HG03460 (cell line): ENCODE results near the gene NOVA2.

Source experiments
- ATAC-seq: cut with Tn5 transposase; IDR thresholded peaks from one replicate; pipeline ENCODE4 v1.9.1; 2021; ENCODE audit not compliant: unreplicated experiment

Gene NOVA2

GRCh38 chr19:45962021-45962420, 11.6 kb downstream of the NOVA2 start:
- no peak for ATAC-seq

- no peak for ATAC-seq
Measured at GRCh38 chr19:45960595-45961235, 12.9 kb downstream of the NOVA2 start.

DNA sequence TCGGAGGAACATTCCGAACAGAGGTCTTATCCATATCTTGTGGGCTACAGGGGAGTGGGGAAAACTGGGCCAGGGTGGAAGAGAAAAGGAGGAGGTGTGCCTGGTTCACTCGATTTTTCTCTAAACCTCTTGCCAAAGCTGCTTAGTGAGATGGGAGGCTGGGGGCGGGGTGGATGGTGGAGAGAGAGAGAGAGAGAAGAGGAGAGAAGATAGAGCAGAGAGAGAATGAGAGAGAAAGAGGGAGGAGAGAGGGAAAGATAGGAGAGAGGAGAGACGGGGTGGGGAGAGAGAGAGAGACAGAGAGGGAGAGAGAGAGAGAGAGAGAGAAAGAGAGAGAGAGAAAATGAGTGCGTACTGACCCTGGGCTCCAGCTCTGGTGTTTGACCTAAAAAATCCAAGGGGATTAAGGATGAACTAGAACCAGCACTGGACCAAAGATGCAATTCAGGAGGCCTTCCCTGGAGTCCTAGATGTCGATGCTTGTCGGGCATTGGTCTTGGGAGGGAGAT, 14.1 kb downstream of the NOVA2 start:
- no peak for ATAC-seq

DNA sequence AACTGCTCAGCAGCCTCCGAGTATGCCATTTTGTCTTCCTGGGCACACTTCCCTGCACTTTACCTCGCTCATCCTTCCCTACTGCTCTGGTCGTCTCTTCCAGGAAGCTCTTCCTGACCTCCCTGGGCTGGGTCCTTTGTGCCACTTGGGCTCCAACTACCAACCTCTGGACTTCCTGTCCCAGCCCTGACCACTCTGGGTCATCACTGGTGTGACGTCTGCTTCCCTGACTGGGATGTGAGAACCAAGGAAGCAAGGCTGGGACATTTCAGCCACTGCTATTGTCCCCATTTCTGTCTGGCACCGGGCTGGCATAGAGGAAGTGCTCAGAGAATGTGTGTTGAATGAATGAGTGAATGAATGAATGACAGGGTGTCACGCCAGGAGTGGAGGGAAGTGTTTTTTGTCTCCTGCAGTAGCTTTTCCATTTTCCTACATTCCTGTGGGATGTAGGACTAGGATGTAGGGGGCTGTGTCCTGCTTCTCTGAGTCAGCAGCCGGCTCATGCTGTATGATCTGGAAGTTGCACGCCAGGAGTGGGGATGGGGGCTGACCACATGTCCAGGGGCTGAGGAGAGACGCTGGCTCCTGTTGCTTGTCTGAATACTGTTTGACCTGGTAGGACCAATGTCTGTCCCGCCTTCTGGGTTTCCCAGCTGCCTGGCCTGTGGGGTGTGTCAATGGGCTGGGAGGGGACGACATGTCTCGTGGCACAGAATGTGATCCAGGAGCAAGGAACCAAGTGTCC, 14.7 kb downstream of the NOVA2 start:
- no peak for ATAC-seq

GRCh38 chr19:45958320-45958719, 15.3 kb downstream of the NOVA2 start:
- no peak for ATAC-seq

DNA sequence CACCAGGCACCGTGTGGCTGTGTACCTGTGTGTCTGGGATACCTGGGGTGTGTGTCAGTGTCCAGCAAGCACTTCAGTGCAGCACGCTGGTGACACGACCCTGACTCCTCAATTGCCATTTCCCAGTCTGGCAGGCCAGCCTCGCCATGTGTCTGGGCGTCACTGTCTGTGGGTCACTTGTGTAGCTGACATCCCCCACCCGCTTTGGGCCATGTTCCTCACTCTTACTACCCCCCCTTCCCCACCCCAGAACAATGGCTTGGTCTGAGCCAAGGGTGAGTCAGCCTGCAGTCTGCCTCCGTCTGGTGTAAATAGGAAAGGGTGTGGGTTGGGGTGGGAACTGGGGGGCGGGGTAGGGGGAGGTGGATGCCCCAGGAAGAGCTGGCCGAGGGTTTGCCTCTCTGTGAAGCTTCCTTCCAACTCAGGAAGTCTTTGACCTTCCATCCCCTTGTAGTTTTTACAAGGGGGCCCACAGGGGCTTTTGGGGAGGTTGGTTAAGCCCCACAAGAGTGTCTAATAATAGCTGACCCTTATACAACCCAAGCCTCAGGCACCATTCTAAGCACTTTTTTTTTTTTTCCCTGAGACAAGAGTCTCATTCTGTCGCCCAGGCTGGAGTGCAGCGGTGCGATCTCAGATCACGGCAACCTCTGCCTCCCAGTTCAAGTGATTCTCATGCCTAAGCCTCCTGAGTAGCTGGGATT, 17.6 kb downstream of the NOVA2 start:
- ATAC-seq = no peak

GRCh38 chr19:45954156-45954555, 19.5 kb downstream of the NOVA2 start:
- ATAC-seq = no peak

DNA sequence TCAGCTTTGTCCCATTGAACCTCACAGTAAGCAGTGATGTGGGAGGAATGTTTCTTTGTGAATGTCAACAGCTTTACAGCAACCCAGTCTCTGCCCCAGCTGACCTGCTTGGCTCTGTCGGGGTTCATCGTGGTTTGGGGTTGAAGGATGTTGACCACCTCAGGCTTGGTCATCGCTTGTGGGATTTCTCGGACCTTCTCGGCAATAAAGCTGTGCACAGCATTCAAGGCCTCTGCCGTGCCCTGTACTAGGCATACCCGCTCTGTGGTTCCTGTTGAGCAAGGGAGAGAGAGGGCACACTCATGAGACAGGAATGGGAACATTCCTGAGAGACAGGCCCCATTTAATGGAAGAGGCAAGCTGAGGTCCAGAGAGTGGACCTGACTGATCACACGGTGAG, 20.0 kb downstream of the NOVA2 start:
- no peak for ATAC-seq

- ATAC-seq = no peak
Measured at GRCh38 chr19:45952686-45953505, 20.8 kb downstream of the NOVA2 start.

DNA sequence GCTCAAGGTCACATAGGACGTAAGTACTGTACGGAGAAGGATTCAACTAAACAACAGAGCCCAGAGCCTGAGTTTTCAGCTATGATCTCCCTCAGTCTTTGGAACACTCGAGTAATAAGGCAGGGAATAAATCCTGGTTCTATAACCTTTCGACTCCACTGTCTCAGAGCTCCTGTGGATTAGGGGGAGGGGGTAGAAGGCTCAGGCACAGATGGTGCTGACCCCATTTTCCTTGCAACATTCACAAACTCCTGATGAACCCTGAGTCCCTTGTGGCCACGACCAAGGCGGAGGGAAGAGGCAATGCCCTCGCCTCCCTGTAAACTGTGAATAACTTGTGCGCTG, 21.4 kb downstream of the NOVA2 start:
- ATAC-seq = no peak

- ATAC-seq = no peak
Measured at GRCh38 chr19:45947926-45948325, 25.7 kb downstream of the NOVA2 start.

DNA sequence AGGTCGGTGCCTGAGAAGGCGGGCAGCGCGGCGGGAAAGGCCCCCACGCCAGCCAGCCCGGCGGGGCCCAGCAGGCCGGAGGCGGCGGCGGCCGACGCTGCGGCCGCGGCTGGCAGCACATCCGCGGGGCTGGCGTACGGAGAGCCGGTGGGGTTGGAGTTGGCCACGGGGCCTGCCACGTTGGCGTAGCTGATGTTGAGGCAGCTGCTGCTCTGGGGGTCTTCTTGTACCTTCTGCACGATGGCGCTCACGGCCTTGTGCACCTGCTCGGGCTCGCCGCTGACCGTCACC, 33.2 kb downstream of the NOVA2 start:
- no peak for ATAC-seq

DNA sequence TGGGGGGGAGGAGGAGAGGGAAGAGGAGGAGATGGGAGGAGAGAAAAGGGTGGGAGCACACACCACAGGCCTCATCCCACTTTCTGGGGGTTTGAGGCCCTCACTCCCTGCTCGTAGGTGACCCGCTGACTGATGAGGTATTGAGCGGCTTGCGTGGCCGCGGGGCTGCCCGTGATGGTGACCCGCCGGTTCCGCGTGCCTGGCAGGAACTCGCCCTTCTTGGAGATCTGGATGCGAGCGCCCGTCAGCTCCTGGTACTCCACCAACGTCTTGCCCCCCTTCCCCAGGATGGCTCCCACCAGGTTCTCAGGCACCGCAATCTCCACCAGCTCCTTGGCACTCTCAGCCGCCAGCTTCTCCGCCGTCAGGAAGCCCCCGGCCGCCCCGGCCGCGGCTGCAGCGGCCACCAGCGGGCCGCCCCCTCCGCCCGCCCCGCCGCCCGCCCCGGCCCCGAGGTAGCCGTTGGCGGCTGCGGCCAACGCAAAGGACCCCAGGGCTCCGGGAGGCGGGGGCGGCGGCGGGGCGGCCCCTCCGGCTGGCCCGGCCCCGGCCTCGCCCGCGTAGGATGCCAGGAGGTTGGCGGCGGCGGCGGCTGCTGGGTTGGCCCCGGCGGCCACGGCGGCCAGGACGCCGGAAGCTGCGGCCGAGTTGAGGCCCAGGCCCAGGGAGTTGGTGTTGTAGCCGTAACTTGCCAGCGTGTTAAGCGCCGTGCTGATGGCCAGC, 33.7 kb downstream of the NOVA2 start:
- no peak for ATAC-seq

GRCh38 chr19:45938733-45939319, 34.8 kb downstream of the NOVA2 start:
- no peak for ATAC-seq

- no peak for ATAC-seq
Measured at GRCh38 chr19:45935267-45935666, 38.4 kb downstream of the NOVA2 start.

DNA sequence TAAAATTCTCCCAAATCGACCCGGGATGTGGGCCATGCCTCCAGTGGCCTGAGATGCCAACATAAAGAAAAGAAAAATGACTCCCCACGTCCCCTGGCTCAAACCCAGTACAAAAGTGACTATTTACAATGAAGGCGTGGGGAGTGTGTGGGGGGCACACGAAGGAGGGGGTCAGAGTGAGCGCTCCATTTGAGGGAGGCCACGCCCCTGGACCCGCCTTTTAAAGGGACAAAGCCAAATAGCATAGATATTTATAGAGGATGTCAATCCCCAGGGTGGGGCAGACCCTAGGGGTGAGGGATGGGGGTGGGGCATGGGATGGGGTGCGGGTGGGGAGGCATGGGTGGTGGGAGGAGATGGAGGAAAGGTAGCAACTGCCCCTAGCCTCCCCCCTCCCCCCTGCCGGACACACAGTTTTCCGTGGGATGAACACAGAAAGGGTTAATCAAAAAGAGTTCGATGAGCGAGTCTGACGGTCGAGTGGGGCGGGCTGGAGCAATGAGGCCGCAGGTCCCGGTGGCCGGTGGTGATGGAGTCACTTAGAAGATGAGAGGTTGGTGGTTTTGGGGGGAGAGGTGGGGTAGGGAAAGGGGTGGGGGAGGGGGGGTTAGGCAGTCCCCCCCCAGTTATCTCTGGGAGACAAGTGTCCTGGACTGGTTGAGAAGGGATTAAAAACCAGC, 39.0 kb downstream of the NOVA2 start:
- ATAC-seq = no peak

DNA sequence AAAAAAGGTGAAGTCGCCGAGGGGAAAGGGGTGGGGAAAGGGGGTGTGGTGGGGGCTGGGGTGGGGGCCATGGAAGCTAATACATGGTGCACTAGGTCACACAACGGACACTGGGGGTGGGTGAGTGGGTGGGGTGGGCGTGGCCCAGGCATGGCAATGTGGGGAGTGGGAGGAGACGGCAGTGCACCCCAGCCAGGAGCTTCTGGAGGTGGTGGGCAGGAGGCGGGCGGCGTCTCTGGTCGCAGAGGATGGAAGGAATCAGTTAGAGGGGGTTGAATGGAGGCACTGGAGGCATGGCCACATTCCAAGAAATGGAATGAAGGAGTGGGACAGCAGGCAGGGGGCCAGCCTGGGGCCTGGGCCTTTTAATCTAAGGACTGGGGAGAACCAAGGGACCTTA, 39.9 kb downstream of the NOVA2 start:
- no peak for ATAC-seq

- no peak for ATAC-seq
Measured at GRCh38 chr19:45931055-45931454, 42.6 kb downstream of the NOVA2 start.

DNA sequence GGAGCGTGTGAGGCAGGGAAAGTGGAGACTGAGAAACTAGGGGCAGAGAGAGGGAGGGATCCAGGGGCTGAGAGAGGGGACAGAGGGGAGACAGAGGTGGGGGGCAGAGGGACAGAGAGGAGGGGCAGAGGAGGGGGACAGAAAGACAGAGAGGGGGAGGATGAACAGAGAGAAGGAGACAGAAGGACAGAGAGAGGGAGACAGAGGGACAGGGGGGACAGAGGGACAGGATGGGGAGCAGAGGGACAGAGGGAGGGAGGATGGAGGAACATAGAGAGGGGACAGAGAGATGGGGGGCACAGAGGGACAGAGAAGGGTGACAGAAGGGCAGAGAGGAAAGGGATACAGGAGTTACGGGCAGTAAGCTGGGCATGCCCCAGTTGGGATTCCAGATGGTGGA, 44.4 kb downstream of the NOVA2 start:
- ATAC-seq = no peak
